CD4-positive, alpha-beta T cell treated with Interleukin-12 subunit alpha and Interleukin-12 subunit beta, for 1 hour (primary cell): ENCODE data around the gene KLHDC10.
"Not testable (repeated sequence)": the region's sequence is repeated elsewhere in the genome, so short reads cannot be mapped to it uniquely, and the experiment has no call there.

ENCODE experiments used
- DNase-seq: peaks from one replicate; pipeline ENCODE4 v3.0.0-alpha.2; 2020

KLHDC10 gene

DNA sequence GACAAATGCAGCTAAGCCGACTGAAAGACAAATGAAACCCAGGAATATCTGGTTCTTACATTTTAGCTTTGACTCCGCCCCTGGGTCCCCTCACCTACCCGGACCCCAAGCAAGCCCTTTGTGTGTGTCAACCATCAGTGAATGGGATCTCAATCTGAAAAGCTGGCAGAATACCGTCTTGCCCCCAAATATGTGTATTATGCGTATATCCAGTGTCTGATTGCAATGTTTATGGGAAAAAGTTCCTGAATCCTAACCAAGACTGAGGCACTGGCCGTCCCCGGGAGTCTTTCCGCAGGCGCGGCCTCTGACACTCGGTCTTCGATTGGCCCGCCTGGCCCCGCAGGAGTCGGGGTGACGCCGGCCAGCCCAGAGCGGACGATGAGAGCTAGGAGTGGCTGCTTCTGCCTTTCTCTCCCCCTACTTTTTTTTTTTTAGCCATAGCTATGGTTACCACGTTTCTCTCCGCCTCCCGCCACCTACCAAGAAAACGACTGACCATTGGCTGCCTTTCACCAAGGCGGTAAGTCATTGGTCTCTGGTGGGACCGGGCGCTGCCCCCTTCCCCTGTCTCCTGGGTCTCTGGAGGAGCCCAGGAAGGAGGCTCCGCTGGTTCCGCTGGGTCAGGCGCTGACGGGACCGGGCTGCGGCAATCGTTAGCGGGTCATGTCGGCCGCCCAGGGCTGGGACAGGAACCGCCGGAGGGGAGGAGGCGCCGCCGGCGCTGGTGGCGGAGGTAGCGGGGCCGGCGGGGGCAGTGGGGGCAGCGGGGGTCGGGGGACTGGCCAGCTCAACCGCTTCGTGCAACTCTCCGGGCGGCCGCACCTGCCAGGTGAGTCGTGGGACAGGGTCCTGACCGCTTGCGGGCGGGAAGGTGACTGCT lies at the start of gene KLHDC10:
KLHDC10 (plus strand) TSS at position 557 of the 883 bp plus-strand sequence; CDS start at position 667, 110 bp downstream.
- DNase-seq: peak; percentile 97

GRCh38 chr7:130021105-130021834 lies 49.1 kb upstream of the KLHDC10 start:
- no peak for DNase-seq

DNA sequence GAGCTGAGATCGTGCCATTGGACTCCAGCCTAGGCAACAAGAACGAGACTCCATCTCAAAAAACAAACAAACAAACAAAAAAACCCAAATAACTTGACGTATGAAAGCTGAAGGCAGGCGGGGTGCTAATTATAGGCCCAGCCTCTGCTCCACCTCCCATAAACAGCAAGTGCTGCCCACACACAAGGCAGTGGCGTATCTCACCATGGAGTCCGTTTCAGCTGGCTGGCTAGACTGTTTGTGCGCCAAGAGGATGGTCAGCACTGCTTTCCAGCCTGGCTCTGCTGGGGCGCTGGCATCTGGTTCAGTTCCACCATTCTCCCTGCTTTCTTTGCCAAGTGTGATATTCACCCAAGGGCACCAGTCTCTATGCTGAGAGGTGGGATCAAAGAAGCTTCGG lies 48.2 kb upstream of the KLHDC10 start:
- no peak for DNase-seq

DNA sequence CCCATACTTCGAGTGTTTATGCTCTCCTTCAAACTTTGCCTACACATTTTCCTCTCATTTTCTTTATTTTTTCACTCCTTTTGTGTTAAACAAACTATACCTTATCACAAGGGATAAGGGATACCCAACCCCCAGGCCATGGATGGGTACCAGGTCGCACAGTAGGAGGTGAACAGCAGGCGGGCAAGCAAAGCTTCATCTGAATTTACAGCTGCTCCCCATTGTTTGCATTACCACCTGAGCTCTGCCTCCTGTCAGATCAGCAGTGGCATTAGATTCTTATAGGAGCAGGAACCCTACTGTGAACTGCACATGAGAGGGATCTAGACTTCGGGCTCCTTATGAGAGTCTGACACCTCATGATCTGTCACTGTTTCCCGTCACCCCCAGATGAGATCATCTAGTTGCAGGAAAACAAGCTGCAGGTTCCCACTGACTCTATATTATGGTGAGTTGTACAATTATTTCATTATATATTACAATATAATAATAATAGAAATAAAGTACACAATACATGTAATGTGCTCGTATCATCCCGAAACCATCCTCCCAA lies 47.6 kb upstream of the KLHDC10 start:
- DNase-seq: no peak

DNA sequence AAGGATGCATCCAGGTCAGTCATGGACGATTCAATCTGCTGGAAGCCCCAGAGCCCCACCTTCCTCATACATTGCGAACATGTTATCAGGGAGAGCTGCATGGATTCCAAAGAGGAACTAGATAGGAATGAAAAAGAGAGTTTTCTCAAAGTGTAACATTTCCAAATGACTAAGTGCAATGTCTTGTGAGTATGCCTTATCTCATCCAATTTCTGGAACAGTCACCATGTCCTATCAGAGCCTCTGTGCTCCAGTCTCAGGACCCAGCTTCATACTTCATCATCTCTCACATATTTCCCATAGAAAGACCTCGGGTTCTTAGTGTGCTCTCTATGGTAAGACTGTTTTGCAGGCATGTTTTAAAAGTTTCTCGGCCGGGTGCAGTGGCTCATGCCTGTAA lies 45.9 kb upstream of the KLHDC10 start:
- DNase-seq: no peak

DNA sequence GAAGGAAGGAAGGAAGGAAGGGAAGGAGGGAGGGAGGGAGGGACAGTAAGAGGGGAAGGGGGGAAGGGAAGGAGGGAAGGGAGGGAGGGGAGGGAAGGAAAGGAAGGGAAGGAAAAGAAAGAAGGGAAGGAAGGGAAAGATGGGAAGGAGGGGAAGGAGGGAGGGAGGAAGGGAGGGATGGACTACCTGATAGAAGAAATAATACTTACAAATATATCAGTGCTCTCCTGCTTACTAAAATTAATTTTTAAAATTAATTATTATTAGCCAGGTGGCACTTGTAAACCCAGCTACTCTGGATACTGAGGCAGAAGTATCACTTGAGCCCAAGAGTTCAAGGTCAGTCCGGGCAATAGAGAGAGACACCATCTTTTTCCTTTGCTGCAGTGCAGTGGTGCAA lies 37.6 kb upstream of the KLHDC10 start:
- no peak for DNase-seq

DNA sequence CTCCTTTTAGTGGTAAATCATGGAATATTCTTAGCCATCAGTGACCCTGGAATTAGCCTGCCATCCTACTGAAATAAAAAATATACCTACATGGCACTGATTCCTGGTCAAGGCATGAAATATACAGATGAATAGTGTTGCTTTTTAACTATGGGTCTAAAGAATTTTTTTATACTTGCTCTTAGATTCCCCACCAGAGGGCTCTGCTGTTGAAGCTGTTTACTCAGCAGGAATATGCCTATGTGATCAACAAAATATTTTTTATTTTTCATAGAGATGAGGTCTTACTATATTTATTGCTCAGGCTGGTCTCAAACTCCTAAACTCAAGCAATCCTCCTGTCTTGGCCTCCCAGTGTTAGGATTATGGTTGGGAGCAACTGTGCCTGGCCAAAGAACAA lies 32.6 kb upstream of the KLHDC10 start:
- DNase-seq: no peak

- no peak for DNase-seq
These were observed 29.8 kb upstream of the KLHDC10 start for GRCh38 chr7:130040576-130040975.

DNA sequence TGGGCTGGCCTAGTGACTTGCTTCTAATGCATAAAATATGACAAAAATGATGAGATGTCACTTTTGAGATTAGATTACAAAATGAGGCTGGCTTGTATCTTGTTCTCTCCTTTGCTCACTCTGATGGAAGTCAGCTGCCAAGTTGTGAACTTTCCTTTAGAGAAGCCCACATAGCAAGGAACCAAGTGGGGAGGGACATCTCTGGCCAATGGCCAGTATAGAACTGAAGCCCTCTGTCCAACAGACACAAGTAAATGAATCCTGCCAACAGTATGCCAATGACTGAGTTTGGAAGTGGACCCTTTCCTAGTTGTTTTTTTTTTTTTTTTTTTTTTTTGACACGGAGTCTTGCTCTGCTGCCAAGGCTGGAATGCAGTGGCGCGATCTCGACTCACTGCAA lies 22.5 kb upstream of the KLHDC10 start:
- DNase-seq: no peak

GRCh38 chr7:130048906-130049305 lies 21.4 kb upstream of the KLHDC10 start:
- no peak for DNase-seq

DNA sequence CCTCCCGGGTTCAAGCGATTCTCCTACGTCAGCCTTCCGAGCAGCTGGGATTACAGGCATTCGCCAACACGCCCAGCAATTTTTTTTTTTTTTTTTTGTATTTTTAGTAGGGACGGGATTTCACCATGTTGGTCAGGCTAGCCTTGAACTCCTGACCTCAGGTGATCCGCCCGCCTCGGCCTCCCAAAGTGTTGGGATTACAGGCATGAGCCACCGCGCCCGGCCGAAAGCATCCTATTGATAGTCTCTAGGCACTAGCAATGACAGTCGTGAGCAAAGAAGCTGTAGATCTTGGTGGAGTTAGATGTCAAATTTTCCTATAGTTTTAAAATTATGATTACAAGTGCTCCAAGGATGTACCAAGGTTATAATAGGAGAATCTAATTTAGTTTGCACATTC lies 18.1 kb upstream of the KLHDC10 start:
- DNase-seq: not testable (repeated sequence)

DNA sequence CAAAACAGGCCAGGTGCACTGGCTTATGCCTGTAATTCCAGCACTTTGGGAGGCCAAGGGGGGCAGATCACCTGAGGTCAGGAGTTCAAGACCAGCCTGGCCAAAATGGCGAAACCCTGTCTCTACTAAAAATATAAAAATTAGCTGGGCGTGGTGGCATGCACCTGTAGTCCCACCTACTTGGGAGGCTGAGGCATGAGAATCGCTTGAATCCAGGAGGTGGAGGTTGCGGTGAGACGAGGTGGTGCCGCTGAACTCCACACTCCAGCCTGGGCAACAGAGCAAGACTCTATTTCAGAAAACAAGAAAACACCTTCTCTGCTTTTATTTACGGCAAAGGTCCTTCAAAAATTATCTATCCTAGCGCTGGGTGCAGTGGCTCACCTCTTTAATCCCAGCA lies 15.1 kb upstream of the KLHDC10 start:
- not testable (repeated sequence) for DNase-seq

DNA sequence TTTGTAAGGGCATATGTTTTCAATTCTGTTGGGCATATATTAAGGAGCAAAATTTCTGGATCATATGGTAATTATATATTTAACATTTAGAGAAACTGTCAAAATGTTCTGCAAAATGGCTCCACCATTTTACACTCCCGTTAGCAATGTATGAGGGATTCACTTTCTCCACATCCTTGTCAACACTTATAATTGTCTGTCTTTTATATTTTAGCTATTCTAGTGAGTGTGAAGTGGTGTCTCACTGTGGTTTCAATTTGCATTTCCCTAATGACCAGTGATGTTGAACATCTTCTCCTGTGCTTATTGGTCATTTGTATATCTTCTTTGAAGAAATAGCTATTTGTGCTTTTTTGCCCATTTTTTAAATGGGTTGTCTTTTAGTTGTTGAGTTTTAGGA lies 8.1 kb upstream of the KLHDC10 start:
- DNase-seq: no peak

DNA sequence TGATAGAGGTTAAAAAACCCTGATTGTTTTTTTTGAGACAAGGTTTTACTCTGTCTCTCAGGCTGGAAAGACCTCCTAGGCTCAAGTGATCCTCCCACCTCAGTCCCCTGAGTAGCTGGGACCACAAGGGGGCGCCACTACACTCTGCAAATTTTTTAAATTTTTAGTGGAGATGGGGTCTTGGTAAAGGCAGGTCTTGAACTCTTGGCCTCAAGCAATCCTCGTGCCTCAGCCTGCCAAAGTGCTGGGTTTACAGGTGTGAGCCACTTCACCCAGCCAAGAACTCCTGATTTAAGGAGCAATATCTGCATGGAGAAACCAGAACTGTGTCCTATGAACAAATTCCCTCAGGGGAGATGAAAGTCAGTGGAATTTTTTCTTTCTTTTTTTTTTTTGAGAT lies 7.3 kb upstream of the KLHDC10 start:
- DNase-seq: peak; percentile 70

- DNase-seq: not testable (repeated sequence)
These were observed 5.8 kb upstream of the KLHDC10 start for GRCh38 chr7:130064580-130064926.

GRCh38 chr7:130065500-130066152 lies 4.7 kb upstream of the KLHDC10 start:
- DNase-seq: no peak

- DNase-seq: no peak
These were observed 956 bp upstream of the KLHDC10 start for GRCh38 chr7:130069179-130069977.

- no peak for DNase-seq
These were observed 708 bp downstream of the KLHDC10 start for GRCh38 chr7:130070861-130071622.

DNA sequence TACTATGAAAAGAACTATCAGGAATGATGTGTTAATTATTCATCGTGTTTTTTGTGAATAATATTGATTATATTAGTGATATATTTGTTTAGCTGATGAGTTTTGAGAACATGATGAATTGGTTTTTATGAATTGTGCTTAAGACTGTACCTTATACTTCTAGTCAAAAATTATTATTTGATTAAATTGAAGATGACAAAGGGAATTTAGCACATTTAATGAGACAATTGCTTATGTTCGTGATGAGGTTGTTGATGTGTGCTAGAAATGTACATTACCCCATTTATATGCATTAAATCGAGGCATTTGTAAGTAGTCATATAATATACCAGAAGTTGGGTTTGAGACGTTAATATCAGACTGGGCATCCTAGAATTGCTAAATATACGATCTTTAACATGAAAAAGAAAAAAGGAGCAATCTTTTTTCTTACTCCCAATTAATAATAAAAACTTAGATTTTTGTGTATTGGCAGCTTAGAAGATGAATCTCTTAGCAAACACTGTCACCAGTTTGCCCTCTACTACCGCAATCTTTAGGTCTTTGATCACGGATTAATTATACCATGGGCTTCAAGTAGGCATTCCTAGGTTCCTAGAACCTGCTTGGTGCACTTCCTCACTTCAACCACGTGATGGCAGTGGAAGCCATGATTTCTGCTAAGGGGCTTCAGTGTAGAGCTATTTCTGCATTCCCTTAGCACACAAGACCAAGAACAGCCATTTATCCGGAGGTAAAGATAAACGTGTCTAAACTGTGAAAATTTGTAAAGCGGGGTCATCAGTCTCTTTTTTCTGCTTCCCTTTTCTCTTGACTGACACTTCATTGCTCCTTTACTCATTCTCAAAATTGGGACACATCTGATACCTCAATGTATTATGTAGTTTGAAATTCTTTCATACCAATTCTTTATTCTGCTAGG lies 1.6 kb downstream of the KLHDC10 start:
- peak; percentile 77 for DNase-seq

DNA sequence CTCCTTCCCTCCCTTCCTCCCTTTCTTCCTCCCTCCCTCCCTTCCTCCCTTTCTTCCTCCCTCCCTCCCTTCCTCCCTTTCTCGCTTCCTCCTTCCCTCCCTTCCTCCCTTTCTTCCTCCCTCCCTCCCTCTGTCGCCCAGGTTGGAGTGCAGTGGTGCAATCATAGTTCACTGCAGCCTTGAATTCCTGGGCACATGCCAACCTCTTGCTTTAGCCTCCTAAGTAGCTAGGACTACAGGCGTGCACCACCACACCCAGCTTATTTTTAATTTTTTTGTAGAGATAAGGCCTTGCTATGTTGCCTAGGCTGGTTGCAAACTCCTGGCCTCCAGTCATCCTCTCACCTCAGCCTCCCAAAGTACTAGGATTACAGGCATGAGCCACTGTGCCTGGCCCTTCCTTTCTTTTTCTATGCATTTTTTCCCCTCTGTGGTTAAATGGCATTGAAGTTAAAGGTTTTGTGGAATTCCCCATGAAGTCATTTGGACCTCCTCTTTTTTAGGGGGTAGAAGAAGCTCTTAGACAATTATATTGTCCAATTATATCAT lies 9.6 kb downstream of the KLHDC10 start:
- no peak for DNase-seq
